SKM-1 (cell line): Measurements from ENCODE around the gene MRLN.

ENCODE experiments used
- DNase-seq: peaks from one replicate; lab custom pipeline; 2025; ENCODE audit not compliant: unreplicated experiment; lab: John Stamatoyannopoulos, UW

MRLN gene

GRCh38 chr10:59706851-59707797, 46.1 kb downstream of the MRLN start:
- no peak for DNase-seq

GRCh38 chr10:59705931-59706330, 47.3 kb downstream of the MRLN start:
- no peak for DNase-seq

GRCh38 chr10:59704630-59705029, 48.6 kb downstream of the MRLN start:
- DNase-seq, result no peak

GRCh38 chr10:59702347-59702746, 50.9 kb downstream of the MRLN start:
- no peak for DNase-seq

GRCh38 chr10:59700709-59701108, 52.5 kb downstream of the MRLN start:
- DNase-seq, result no peak

GRCh38 chr10:59698326-59698725, 54.9 kb downstream of the MRLN start:
- DNase-seq, result no peak

GRCh38 chr10:59695637-59696036, 57.6 kb downstream of the MRLN start:
- no peak for DNase-seq

GRCh38 chr10:59694936-59695335, 58.3 kb downstream of the MRLN start:
- DNase-seq, result no peak

- no peak for DNase-seq
These were observed 61.1 kb downstream of the MRLN start for GRCh38 chr10:59692113-59692512.

- no peak for DNase-seq
These were observed 64.3 kb downstream of the MRLN start for GRCh38 chr10:59688921-59689351.

GRCh38 chr10:59687657-59688056, 65.6 kb downstream of the MRLN start:
- no peak for DNase-seq
